Hepatocyte (in vitro differentiated cells): ENCODE data around the gene NOL8. TPM values are rescaled to one million over a fixed set of nuclear protein-coding genes. Genes with fewer than 3 reads are reported as not detected.

ENCODE experiments used
- DNase-seq: peaks from one replicate; pipeline ENCODE4 v3.0.0-alpha.2; 2016; ENCODE audit warnings: low spot score
- H2AFZ ChIP-seq: fragments of 200-600 bp; sonication (generic); 2 replicates; pipeline ENCODE4 v1.6.0; 2016; ENCODE audit warnings: antibody characterized with exemption, mild to moderate bottlenecking
- H3K27ac ChIP-seq: fragments of 200-600 bp; sonication (generic); 2 replicates; pipeline ENCODE4 v1.5.1; 2016; ENCODE audit warnings: mild to moderate bottlenecking
- H3K27me3 ChIP-seq: fragments of 200-600 bp; sonication (generic); 2 replicates; pipeline ENCODE4 v1.6.1; 2016
- H3K36me3 ChIP-seq: fragments of 200-600 bp; sonication (generic); replicated peaks from 2 replicates; pipeline ENCODE4 v1.5.1; 2016; ENCODE audit warnings: low read depth; ENCODE audit not compliant: insufficient read depth
- H3K4me1 ChIP-seq: fragments of 200-600 bp; sonication (generic); 2 replicates; pipeline ENCODE4 v1.5.1; 2016; ENCODE audit warnings: mild to moderate bottlenecking, moderate library complexity; ENCODE audit not compliant: insufficient read depth
- H3K4me2 ChIP-seq: fragments of 200-600 bp; sonication (generic); 2 replicates; pipeline ENCODE4 v1.6.0; 2016
- H3K4me3 ChIP-seq: fragments of 200-600 bp; sonication (generic); 2 replicates; pipeline ENCODE4 v1.5.1; 2016; ENCODE audit warnings: mild to moderate bottlenecking
- H3K79me2 ChIP-seq: fragments of 200-600 bp; sonication (generic); 2 replicates; pipeline ENCODE4 v1.6.0; 2017; ENCODE audit warnings: mild to moderate bottlenecking
- H3K9me2 ChIP-seq: fragments of 200-600 bp; sonication (generic); replicated peaks from 2 replicates; pipeline ENCODE4 v1.6.0; 2017; ENCODE audit warnings: mild to moderate bottlenecking; ENCODE audit not compliant: insufficient read depth
- H3K9me3 ChIP-seq: fragments of 200-600 bp; sonication (generic); 2 replicates; pipeline ENCODE4 v1.5.1; 2016; ENCODE audit warnings: low read depth, mild to moderate bottlenecking
- H4K20me1 ChIP-seq: fragments of 200-600 bp; sonication (generic); 2 replicates; pipeline ENCODE4 v1.6.0; 2016; ENCODE audit warnings: mild to moderate bottlenecking; ENCODE audit not compliant: insufficient read depth, poor library complexity, severe bottlenecking
- EZH2 ChIP-seq: fragments of 200-600 bp; sonication (generic); IDR thresholded peaks from 2 replicates; pipeline ENCODE4 v1.6.1; 2016; ENCODE audit warnings: antibody characterized with exemption, mild to moderate bottlenecking, borderline replicate concordance
- EZH2phosphoT487 ChIP-seq: fragments of 200-600 bp; sonication (generic); IDR thresholded peaks from one replicate; pipeline ENCODE4 v1.6.1; 2018; ENCODE audit warnings: antibody characterized with exemption, mild to moderate bottlenecking, low read depth, moderate library complexity; ENCODE audit not compliant: unreplicated experiment, severe bottlenecking
- WGBS: methylation state at CpG from one replicate; pipeline ENCODE4 v1.1.6; 2016; ENCODE audit warnings: low lambda C conversion rate; ENCODE audit errors: missing lambda C conversion rate; 5-methylcytosine and 5-hydroxymethylcytosine counted together
- polyA plus RNA-seq: library from polyadenylated mRNA; unstranded; fragments of >200 nt; fragmentation: Nextera tagmentation; extraction: Ambion mirVana; gene quantifications from 2 replicates; pipeline ENCODE4 v1.2.1, GENCODE V29; 2016
- total RNA-seq: library from RNA; depleted of rRNA; stranded (reverse); fragments of >200 nt; gene quantifications from 2 replicates; pipeline ENCODE4 v1.2.3, GENCODE V29; 2014
- TF ChIP-seq, protein P1 (sequence below): fragments of 200-600 bp; sonication (generic); IDR thresholded peaks from 2 replicates; pipeline ENCODE4 v1.5.1; 2016; ENCODE audit warnings: antibody characterized with exemption, mild to moderate bottlenecking; ENCODE audit not compliant: poor library complexity

Gene NOL8
- total RNA-seq (17.3 and 28.9 TPM in 2 replicates), polyA plus RNA-seq (17.5 and 25.6 TPM in 2 replicates)

DNA sequence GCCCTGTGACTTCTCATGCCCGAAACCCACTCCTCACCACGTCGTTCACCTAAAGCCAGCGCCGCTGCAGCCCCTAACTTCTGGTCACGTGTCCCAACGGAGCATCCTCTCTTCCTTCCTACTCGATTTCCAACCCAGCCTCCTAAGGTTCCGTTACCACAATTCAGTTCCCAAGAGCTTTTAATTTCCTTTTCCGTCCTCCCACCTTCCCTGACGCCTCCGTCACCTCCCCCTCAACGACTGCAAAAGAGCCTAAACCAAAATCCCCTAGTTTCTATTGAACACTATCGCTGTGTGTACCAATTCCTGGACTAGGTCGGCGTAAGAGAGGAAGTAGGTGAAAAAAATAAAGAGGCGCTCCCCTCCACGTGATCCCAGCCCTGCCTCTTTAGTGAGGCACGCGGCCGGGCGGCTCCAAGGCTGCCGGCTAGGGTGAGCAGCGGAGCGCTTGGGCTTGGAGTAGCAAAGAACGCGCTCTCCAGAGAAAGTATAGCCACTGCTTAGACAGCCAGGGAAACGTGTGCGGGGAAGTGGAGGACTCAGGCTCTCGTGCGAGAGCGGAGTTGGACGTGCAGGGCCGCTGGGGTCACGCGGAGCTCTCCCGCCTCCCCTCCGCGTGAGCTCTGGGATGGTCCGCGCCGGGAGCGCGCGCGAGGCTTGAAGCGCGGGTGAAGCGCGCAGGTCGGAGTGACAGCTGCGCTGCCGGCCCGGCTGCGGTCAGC, at the start of gene NOL8, which contains the start of gene CENPP:
Gene NOL8 (minus strand): TSS at position 82 of the 722 bp plus-strand sequence. CDS start 1,189 bp downstream, outside the sequence.
Gene CENPP (plus strand): TSS at position 685 of the 722 bp plus-strand sequence.
- H3K4me3 ChIP-seq = peak within 1 kb of the TSS; percentile 65
- no peaks in the 10 kb centered on the region for H3K27me3 ChIP-seq
- H3K4me2 ChIP-seq = peak within 1 kb of the TSS; percentile 95
- DNase-seq = peak; percentile 94
- peaks cover 10% of the 10 kb centered on the region for H3K4me1 ChIP-seq
- no peaks in the 10 kb centered on the region for H3K36me3 ChIP-seq
- peaks cover 22% of the 10 kb centered on the region for H3K79me2 ChIP-seq
- under 1% methylated on average over 51 of the region's 55 CpGs for WGBS
- no peaks in the 10 kb centered on the region for H3K9me2 ChIP-seq
- H2AFZ ChIP-seq = peak within 1 kb of the TSS; percentile 70
- H3K9me3 ChIP-seq = no peaks in the 10 kb centered on the region
- H4K20me1 ChIP-seq = no peaks in the 10 kb centered on the region
- H3K27ac ChIP-seq = peak within 1 kb of the TSS; percentile 100
- TF ChIP-seq EZH2phosphoT487 (no peak), EZH2 (no peak)
- TF ChIP-seq, protein P1, sequence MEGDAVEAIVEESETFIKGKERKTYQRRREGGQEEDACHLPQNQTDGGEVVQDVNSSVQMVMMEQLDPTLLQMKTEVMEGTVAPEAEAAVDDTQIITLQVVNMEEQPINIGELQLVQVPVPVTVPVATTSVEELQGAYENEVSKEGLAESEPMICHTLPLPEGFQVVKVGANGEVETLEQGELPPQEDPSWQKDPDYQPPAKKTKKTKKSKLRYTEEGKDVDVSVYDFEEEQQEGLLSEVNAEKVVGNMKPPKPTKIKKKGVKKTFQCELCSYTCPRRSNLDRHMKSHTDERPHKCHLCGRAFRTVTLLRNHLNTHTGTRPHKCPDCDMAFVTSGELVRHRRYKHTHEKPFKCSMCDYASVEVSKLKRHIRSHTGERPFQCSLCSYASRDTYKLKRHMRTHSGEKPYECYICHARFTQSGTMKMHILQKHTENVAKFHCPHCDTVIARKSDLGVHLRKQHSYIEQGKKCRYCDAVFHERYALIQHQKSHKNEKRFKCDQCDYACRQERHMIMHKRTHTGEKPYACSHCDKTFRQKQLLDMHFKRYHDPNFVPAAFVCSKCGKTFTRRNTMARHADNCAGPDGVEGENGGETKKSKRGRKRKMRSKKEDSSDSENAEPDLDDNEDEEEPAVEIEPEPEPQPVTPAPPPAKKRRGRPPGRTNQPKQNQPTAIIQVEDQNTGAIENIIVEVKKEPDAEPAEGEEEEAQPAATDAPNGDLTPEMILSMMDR = no peak

DNA sequence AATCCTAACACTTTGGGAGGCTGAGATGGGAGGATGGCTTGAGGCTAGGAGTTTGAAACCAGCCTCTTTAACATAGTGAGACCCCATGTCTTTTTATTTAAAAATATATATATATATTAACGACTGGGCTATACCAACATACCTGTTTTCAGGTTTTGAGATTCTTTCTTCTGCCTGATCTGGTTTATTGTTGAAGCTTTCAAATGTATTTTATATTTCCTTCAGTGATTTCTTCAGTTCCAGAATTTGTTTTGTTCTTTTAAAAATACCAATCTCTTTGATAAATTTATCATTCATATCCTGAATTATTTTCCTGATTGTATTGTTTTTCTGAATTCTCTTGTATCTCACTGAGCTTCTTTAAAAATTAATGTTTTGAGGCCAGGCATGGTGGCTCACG, 48.0 kb upstream of the NOL8 start:
- H3K36me3 ChIP-seq = no peaks in the 10 kb centered on the region
- no peaks in the 10 kb centered on the region for H3K79me2 ChIP-seq
- no peaks in the 10 kb centered on the region for H4K20me1 ChIP-seq
- TF ChIP-seq, protein P1 = no peak
- no peaks in the 10 kb centered on the region for H3K9me2 ChIP-seq
- no peak overlapping the region for H3K27ac ChIP-seq
- no peak for DNase-seq
- H3K4me2 ChIP-seq = no peak overlapping the region
- peaks cover 4% of the 10 kb centered on the region for H3K4me1 ChIP-seq
- H3K4me3 ChIP-seq = no peak overlapping the region
- 99% methylated on average over 2 of the region's 2 CpGs for WGBS
- no peaks in the 10 kb centered on the region for H3K9me3 ChIP-seq
- H2AFZ ChIP-seq = no peak overlapping the region
- H3K27me3 ChIP-seq = no peaks in the 10 kb centered on the region

DNA sequence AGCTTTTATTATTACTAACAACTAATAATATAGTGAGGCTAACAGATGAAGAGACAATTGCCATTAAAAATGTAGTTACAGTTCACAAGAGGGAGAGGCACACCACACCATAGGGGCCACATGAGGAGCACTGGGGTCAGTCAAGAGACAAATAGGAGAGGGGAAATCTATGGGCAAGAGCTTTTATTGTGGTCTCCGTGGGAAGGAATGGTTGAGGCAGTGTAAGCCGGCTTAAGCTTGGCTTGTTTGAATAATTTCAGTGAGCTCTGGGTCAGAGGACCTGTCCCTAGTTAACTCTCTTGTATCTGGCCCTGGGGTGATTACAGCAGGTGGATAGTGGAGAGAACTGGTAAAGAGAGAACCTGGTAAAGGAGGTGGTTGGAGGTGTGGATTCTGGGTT, 43.9 kb upstream of the NOL8 start:
- H3K4me3 ChIP-seq = no peak overlapping the region
- H3K9me2 ChIP-seq = no peaks in the 10 kb centered on the region

More for the DNA sequence above, 43.9 kb upstream of the NOL8 start:
- no peaks in the 10 kb centered on the region for H3K36me3 ChIP-seq
- H3K79me2 ChIP-seq = no peaks in the 10 kb centered on the region
- WGBS = 16% methylated on average over 2 of the region's 2 CpGs
- no peaks in the 10 kb centered on the region for H3K4me1 ChIP-seq
- no peak for DNase-seq
- H2AFZ ChIP-seq = no peak overlapping the region
- no peak overlapping the region for H3K27ac ChIP-seq
- TF ChIP-seq, protein P1 = no peak
- TF ChIP-seq EZH2phosphoT487 (no peak), EZH2 (no peak)
- no peak overlapping the region for H3K4me2 ChIP-seq
- H4K20me1 ChIP-seq = no peaks in the 10 kb centered on the region
- no peaks in the 10 kb centered on the region for H3K27me3 ChIP-seq
- H3K9me3 ChIP-seq = no peaks in the 10 kb centered on the region
